Erythroblast (primary cell): Measurements from ENCODE around the gene SENP8.

ENCODE experiments used
- GATA1 ChIP-seq: IDR thresholded peaks from 2 replicates; pipeline ENCODE4 v1.6.1; 2011; ENCODE audit warnings: low read depth, mild to moderate bottlenecking, control low read depth, low read length, moderate library complexity
- POLR2A ChIP-seq: IDR thresholded peaks from 2 replicates; pipeline ENCODE4 v1.6.1; 2011; ENCODE audit warnings: mild to moderate bottlenecking, low read length

- TF ChIP-seq POLR2A (no peak), GATA1 (no peak)
Observed at GRCh38 chr15:72070817-72071447, 47.3 kb upstream of the SENP8 start.
